ENCODE data around the gene TNFSF11. TPM values are rescaled to one million over a fixed set of nuclear protein-coding genes. Genes with fewer than 3 reads are reported as not detected.

The TNFSF11 gene
- total and polyA plus RNA-seq, 7 donors = 1.8 TPM; not detected in 6

GRCh38 chr13:42569576-42570344 lies 4.2 kb upstream of the TNFSF11 start:
- DNase-seq = no peak
- H3K27me3 ChIP-seq = peaks cover 8 to 20% (median 16%) of the 10 kb centered on the region in 3 donors
- no peak overlapping the region for H3K27ac ChIP-seq
- WGBS, 2 donors = 51 to 62% methylated on average over 3 of the region's 3 CpGs
- no peak overlapping the region for H3K4me3 ChIP-seq
- intact Hi-C loops (cut with DNase I) = no loop called here
- no peaks in the 10 kb centered on the region for H3K36me3 ChIP-seq
- TF ChIP-seq POLR2A (IDR thresholded peaks at IDR 0.05) (no peak), CTCF (IDR thresholded peaks at IDR 0.05) (no peak), EP300 (IDR thresholded peaks at IDR 0.05) (no peak), POLR2AphosphoS5 (IDR thresholded peaks at IDR 0.05) (no peak)
- peaks cover 0 to 11% (median 10%) of the 10 kb centered on the region in 4 donors for H3K4me1 ChIP-seq
- H3K9me3 ChIP-seq = no peaks in the 10 kb centered on the region

DNA sequence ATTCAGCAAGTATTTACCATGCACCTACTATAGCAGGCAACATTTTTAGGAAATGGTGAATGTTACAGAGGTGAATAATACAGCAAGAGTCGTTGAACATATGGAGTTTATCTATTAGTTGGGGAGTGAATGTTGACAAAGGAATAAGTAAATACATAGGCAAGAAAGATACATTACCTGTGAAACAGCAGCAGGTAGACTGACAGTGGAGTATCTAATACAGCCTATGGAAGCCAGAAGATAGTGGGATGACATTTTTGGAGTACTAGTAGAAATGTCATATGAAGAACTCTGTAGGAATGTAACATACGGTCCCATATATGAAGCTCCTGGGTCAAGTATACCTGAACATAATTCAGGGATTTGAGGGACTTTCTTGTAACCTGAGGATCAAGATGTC lies 2.1 kb upstream of the TNFSF11 start:
- TF ChIP-seq CTCF (IDR thresholded peaks at IDR 0.05) (no peak), POLR2A (IDR thresholded peaks at IDR 0.05) (no peak)
- no peaks in the 10 kb centered on the region for H3K36me3 ChIP-seq
- H3K9me3 ChIP-seq = no peaks in the 10 kb centered on the region
- peaks cover 0 to 16% (median 14%) of the 10 kb centered on the region in 4 donors for H3K4me1 ChIP-seq
- no peak for DNase-seq
- H3K27ac ChIP-seq = no peak overlapping the region
- no peak overlapping the region for H3K4me3 ChIP-seq
- intact Hi-C loops (cut with DNase I) = no loop called here
- H3K27me3 ChIP-seq = peaks cover 14 to 35% (median 21%) of the 10 kb centered on the region in 3 donors
- WGBS, 2 donors = 61 to 88% methylated on average over 2 of the region's 2 CpGs

GRCh38 chr13:42574435-42575311 lies 721 bp downstream of the TNFSF11 start:
- no peak for TF ChIP-seq POLR2A (IDR thresholded peaks at IDR 0.05)
- TF ChIP-seq POLR2AphosphoS5 (IDR thresholded peaks at IDR 0.05) = no peak
- TF ChIP-seq CTCF (IDR thresholded peaks at IDR 0.05) = no peak
- WGBS, 2 donors = 2% methylated on average over 51 of the region's 51 CpGs
- DNase-seq = no peak
- H3K27ac ChIP-seq = no peak overlapping the region
- H3K27me3 ChIP-seq = peaks cover 14 to 35% (median 27%) of the 10 kb centered on the region in 3 donors
- intact Hi-C loops (cut with DNase I) = no loop called here
- peaks cover 0 to 16% (median 14%) of the 10 kb centered on the region in 4 donors for H3K4me1 ChIP-seq
- H3K9me3 ChIP-seq = no peaks in the 10 kb centered on the region
- H3K4me3 ChIP-seq = peak overlapping the region in 3 of 4 donors; percentile 24 to 41 (median 39)
- H3K36me3 ChIP-seq = no peaks in the 10 kb centered on the region

- intact Hi-C loops (cut with DNase I) = no loop called here
- Histone ChIP-seq H3K27me3 (peaks cover 14 to 35% (median 27%) of the 10 kb centered on the region in 3 donors), H3K4me1 (peaks cover 0 to 16% (median 14%) of the 10 kb centered on the region in 4 donors), H3K9me3 (no peaks in the 10 kb centered on the region), H3K36me3 (no peaks in the 10 kb centered on the region), H3K4me3 (no peak overlapping the region), H3K27ac (no peak overlapping the region)
- no peak for DNase-seq
- TF ChIP-seq EP300 (IDR thresholded peaks at IDR 0.05) = no peak
- WGBS, 2 donors = 22 to 58% methylated on average over 7 of the region's 7 CpGs
Measured at GRCh38 chr13:42575938-42576337, 2.0 kb downstream of the TNFSF11 start.

- TF ChIP-seq EP300 (IDR thresholded peaks at IDR 0.05) = no peak
- TF ChIP-seq CTCF (IDR thresholded peaks at IDR 0.05) = no peak
- no peak for TF ChIP-seq POLR2A (IDR thresholded peaks at IDR 0.05)
- TF ChIP-seq POLR2AphosphoS5 (IDR thresholded peaks at IDR 0.05) = no peak
- peaks cover 14 to 30% (median 27%) of the 10 kb centered on the region in 3 donors for H3K27me3 ChIP-seq
- DNase-seq = no peak
- peaks cover 0 to 16% (median 14%) of the 10 kb centered on the region in 4 donors for H3K4me1 ChIP-seq
- H3K27ac ChIP-seq = no peak overlapping the region
- WGBS, 2 donors = 37 to 68% methylated on average over 4 of the region's 4 CpGs
- H3K36me3 ChIP-seq = no peaks in the 10 kb centered on the region
- H3K9me3 ChIP-seq = no peaks in the 10 kb centered on the region
- H3K4me3 ChIP-seq = no peak overlapping the region
- intact Hi-C loops (cut with DNase I) = no loop called here
Measured at GRCh38 chr13:42577538-42577937, 3.6 kb downstream of the TNFSF11 start.
